Measurements from ENCODE around the gene LRRC41. TPM values are rescaled to one million over a fixed set of nuclear protein-coding genes. Genes with fewer than 3 reads are reported as not detected.

Gene LRRC41
- total and polyA plus RNA-seq, 8 donors, result 19.8 to 31.3 (median 26.2) TPM

DNA sequence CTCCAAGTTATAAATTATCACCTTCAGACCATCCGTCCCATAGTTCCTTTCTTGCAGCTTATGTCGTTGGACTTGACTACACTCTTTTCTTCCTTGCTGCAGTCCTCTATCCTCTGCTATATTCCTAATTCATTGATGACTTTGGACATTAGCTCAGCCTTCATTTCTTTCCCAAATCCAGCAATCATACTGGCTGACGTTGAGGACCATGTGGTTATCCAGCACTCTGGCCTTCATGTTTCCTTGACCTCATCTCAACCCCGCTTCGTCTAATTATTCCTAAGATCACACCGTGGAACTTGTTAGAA, 28.4 kb downstream of the LRRC41 start:
- no peak for ATAC-seq
- Histone ChIP-seq H3K27me3 (no peaks in the 10 kb centered on the region), H3K4me3 (no peak overlapping the region), H3K4me1 (no peaks in the 10 kb centered on the region), H3K27ac (no peak overlapping the region), H3K9me3 (no peaks in the 10 kb centered on the region), H3K36me3 (peaks cover 0 to 9% (median 0%) of the 10 kb centered on the region in 3 donors)
- TF ChIP-seq, protein P1, sequence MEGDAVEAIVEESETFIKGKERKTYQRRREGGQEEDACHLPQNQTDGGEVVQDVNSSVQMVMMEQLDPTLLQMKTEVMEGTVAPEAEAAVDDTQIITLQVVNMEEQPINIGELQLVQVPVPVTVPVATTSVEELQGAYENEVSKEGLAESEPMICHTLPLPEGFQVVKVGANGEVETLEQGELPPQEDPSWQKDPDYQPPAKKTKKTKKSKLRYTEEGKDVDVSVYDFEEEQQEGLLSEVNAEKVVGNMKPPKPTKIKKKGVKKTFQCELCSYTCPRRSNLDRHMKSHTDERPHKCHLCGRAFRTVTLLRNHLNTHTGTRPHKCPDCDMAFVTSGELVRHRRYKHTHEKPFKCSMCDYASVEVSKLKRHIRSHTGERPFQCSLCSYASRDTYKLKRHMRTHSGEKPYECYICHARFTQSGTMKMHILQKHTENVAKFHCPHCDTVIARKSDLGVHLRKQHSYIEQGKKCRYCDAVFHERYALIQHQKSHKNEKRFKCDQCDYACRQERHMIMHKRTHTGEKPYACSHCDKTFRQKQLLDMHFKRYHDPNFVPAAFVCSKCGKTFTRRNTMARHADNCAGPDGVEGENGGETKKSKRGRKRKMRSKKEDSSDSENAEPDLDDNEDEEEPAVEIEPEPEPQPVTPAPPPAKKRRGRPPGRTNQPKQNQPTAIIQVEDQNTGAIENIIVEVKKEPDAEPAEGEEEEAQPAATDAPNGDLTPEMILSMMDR (IDR thresholded peaks at IDR 0.05), result no peak
- intact Hi-C loops (cut with DNase I), result no loop called here
- WGBS, 2 donors, result 81 to 83% methylated on average over 6 of the region's 6 CpGs
- no peak for FAIRE-seq
- no peak for DNase-seq

DNA sequence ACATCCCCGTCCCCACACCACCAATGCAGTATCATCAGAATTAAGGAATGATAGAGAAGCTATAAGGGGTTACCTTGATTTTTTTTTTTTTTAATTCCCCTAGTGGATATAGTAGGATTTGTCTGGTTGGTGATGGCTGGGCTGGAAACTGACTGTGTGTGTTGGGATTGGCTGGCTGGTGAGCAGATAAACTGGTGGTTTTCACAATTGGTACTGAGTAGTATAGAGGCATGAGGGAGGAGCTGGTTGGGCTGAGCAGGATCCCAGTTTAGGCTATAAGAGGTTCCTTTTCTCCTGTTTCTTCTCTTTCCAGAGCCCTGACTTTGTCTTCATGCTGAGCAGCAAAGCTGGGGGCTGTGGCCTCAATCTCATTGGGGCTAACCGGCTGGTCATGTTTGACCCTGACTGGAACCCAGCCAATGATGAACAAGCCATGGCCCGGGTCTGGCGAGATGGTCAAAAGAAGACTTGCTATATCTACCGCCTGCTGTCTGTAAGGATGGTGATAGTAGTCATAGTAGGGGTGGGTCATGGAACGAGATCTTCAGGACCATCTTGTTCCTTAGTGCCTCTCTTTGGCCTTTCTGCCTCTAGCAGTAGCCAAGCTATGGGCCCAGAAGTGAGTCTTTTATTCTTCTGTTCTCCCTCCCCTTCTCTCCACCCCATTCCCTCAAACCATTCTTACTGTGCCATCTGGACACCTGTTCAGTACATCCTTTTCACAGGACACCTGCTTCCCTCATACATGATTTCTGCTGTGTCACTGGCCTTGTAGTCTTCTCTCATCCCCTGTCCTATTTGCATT, 29.0 kb downstream of the LRRC41 start:
- FAIRE-seq (no peak), ATAC-seq (no peak), DNase-seq (no peak)
- H3K27ac ChIP-seq, result no peak overlapping the region
- no peaks in the 10 kb centered on the region for H3K9me3 ChIP-seq
- intact Hi-C loops (cut with DNase I), result no loop called here
- no peak overlapping the region for H3K4me3 ChIP-seq
- 94 to 98% methylated on average over 6 of the region's 6 CpGs for WGBS, 2 donors
- no peaks in the 10 kb centered on the region for H3K4me1 ChIP-seq
- TF ChIP-seq, protein P1 (IDR thresholded peaks at IDR 0.05), result no peak
- peaks cover 0 to 9% (median 0%) of the 10 kb centered on the region in 3 donors for H3K36me3 ChIP-seq
- no peaks in the 10 kb centered on the region for H3K27me3 ChIP-seq

DNA sequence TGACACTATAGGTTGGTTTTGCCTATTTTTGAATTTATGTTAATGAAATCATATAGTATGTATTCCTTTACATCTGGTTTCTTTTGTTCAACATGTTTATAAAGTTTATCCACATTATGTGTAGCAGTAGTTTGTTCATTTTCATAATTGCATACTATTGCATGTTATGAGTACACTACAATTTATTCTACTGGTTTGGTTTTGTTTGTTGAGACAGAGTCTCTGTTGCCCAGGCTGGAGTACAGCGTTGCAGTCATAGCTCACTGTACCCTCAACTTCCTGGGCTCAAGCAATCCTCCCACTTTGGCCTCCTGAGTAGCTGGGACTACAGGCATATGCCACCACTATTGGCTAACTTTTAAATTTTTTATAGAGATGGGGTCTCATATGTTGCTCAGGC, 34.8 kb downstream of the LRRC41 start:
- Histone ChIP-seq H3K9me3 (no peaks in the 10 kb centered on the region), H3K27ac (no peak overlapping the region), H3K4me3 (no peak overlapping the region), H3K27me3 (no peaks in the 10 kb centered on the region), H3K36me3 (no peaks in the 10 kb centered on the region), H3K4me1 (no peaks in the 10 kb centered on the region)
- TF ChIP-seq, protein P1 (IDR thresholded peaks at IDR 0.05), result no peak
- DNase-seq (no peak), FAIRE-seq (no peak), ATAC-seq (no peak)
- 97 to 100% methylated on average over 1 of the region's 1 CpG for WGBS, 2 donors
- intact Hi-C loops (cut with DNase I), result no loop called here

DNA sequence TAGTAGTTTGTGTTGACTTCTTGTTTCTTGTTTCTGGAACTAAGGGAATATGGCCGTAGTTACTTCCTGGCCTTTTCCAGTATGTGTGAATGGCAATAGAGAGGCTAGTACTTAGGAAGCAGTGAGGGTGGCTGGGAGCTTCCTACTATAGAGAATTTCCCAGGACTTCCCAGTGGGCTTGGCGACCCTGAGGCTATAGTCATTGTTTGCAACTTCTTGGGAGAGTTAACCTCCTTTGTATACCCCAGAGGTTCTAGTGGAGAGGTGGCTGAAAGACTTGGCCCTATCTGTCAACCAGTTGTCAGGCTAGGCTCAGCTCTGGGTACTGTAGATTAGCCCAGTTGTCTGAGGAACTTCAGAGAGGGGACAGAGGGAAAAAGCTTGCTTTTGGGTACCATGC, 40.3 kb downstream of the LRRC41 start:
- DNase-seq (no peak), ATAC-seq (no peak), FAIRE-seq (no peak)
- WGBS, 2 donors, result 86 to 94% methylated on average over 2 of the region's 2 CpGs
- Histone ChIP-seq H3K27me3 (no peaks in the 10 kb centered on the region), H3K36me3 (no peaks in the 10 kb centered on the region), H3K4me3 (no peak overlapping the region), H3K9me3 (no peaks in the 10 kb centered on the region), H3K4me1 (no peaks in the 10 kb centered on the region), H3K27ac (no peak overlapping the region)
- intact Hi-C loops (cut with DNase I), result no loop called here
- TF ChIP-seq, protein P1 (IDR thresholded peaks at IDR 0.05), result no peak

DNA sequence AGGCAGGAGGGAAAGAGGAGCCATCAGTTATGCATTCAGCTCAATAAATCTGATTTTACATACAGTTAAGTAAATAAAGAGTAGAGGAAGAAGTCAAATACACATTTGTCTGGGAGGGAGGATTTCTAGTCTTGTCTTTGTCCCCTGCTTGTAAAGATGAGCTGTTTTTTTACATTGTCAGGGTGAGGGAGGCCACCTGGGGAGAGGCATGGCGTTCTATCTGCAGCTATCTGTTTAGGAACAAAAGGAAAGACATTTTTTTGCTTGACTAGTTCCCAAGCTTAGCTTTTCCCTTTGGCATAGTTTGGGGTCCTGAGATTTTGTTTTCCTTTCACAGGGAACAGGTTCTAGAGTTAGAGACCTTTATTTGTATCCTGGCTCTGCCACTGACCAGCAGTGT, 40.9 kb downstream of the LRRC41 start:
- 90 to 96% methylated on average over 1 of the region's 1 CpG for WGBS, 2 donors
- H3K27me3 ChIP-seq, result no peaks in the 10 kb centered on the region
- no peaks in the 10 kb centered on the region for H3K36me3 ChIP-seq
- H3K27ac ChIP-seq, result no peak overlapping the region
- intact Hi-C loops (cut with DNase I), result no loop called here
- FAIRE-seq, result no peak
- DNase-seq, result no peak
- H3K4me3 ChIP-seq, result no peak overlapping the region
- H3K9me3 ChIP-seq, result no peaks in the 10 kb centered on the region
- H3K4me1 ChIP-seq, result no peaks in the 10 kb centered on the region
- TF ChIP-seq, protein P1 (IDR thresholded peaks at IDR 0.05), result no peak
- ATAC-seq, result no peak

All from pancreas (tissue), 10 donors.